Astrocyte of the spinal cord (primary cell): ENCODE results near the gene GRAP2.

Source experiments
- DNase-seq: peaks from one replicate; pipeline ENCODE4 v3.0.0; 2011; ENCODE audit warnings: low read depth, low spot score
- H3K4me3 ChIP-seq: 2 replicates; pipeline ENCODE4 v1.5.1; 2011; ENCODE audit warnings: low read depth, mild to moderate bottlenecking, low read length, moderate library complexity
- in situ Hi-C: cut with HindIII; loops from 2 replicates; pipeline ENCODE4 v1.10.0; 2017; ENCODE audit warnings: low sequenced_read_pairs
- TF ChIP-seq, protein P1 (sequence below): IDR thresholded peaks from 2 replicates; pipeline ENCODE4 v1.5.1; 2012; ENCODE audit warnings: low read depth, mild to moderate bottlenecking, low read length, inconsistent platforms

GRAP2 gene

DNA sequence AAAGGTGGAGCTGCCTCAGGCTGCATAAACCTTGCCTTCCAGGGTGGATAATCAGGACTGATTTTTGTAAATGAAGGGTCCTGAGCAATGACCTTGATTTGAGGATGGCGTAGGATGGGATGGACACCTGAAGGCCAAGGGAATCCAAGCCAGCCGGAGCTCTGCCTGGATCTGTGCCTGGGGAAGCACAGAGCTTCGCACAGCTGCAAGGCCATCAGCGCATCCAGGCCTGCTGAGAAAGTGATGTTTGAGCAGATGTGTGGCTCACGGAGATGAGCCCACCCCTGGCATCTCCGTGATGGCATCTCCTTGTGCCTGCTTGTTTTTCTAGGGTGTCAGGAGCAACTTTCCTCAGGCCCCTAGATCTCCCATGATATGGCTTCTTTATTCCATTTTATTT is 117.2 kb downstream of the GRAP2 start:
- H3K4me3 ChIP-seq: no peak overlapping the region
- DNase-seq: no peak
- in situ Hi-C loops: no loop called here
- TF ChIP-seq, protein P1, sequence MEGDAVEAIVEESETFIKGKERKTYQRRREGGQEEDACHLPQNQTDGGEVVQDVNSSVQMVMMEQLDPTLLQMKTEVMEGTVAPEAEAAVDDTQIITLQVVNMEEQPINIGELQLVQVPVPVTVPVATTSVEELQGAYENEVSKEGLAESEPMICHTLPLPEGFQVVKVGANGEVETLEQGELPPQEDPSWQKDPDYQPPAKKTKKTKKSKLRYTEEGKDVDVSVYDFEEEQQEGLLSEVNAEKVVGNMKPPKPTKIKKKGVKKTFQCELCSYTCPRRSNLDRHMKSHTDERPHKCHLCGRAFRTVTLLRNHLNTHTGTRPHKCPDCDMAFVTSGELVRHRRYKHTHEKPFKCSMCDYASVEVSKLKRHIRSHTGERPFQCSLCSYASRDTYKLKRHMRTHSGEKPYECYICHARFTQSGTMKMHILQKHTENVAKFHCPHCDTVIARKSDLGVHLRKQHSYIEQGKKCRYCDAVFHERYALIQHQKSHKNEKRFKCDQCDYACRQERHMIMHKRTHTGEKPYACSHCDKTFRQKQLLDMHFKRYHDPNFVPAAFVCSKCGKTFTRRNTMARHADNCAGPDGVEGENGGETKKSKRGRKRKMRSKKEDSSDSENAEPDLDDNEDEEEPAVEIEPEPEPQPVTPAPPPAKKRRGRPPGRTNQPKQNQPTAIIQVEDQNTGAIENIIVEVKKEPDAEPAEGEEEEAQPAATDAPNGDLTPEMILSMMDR: no peak

DNA sequence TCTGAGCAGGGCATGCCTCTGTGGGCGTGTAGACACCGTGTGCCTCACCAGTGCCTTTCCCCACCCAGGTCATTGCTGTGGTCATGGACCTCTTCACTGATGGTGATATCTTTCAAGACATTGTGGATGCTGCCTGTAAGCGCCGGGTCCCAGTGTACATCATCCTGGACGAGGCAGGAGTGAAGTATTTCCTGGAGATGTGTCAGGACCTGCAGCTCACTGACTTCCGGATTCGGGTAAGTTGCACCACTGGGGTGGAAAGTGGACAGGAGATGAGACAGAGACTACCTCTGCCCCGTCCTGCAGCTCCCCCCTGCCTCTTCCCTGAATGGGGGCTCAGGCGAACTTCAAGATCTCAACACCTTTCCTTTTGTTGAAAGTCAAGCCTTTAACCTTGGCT is 118.2 kb downstream of the GRAP2 start:
- no peak for DNase-seq
- in situ Hi-C loops: no loop called here
- TF ChIP-seq, protein P1: no peak
- no peak overlapping the region for H3K4me3 ChIP-seq

DNA sequence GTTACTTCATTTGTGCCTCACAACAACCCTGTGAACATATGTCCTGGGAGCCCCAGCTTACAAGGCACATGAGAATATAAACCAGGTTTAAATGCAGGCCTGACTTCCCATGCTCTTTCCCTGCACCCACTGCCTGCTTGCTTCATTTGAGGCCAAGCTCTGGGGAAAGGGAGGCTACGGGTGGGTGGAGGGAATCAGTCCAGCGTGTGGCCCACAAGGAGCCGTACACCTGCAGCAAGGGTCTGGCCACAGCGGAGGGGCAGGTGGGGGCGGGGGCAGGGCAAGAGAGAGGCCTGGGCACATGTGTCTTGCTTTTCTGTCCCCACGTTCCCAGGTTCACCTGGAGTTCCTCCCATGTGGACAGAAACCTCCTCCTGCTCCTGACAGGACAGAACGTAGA is 120.1 kb downstream of the GRAP2 start:
- H3K4me3 ChIP-seq: no peak overlapping the region
- TF ChIP-seq, protein P1: no peak
- no peak for DNase-seq
- in situ Hi-C loops: no loop called here

DNA sequence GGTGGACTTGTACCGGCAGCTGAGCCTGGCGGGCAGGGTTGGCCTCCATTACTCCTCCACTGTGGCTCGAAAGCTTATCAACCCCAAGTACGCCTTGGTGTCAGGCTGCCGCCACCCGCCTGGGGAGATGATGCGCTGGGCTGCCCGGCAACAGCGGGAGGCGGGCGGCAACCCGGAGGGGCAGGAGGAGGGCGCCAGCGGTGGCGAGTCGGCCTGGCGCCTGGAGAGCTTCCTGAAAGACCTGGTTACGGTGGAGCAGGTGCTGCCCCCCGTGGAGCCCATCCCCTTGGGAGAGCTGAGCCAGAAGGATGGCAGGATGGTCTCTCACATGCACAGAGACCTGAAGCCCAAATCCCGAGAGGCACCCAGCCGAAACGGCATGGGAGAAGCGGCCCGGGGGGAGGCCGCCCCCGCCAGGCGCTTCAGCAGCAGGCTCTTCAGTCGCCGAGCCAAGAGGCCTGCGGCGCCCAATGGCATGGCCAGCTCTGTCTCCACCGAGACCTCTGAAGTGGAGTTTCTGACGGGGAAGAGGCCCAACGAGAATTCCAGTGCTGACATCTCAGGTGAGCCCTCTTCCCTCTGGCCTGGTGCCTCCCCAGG is 120.6 kb downstream of the GRAP2 start:
- TF ChIP-seq, protein P1: no peak
- no peak for DNase-seq
- in situ Hi-C loops: no loop called here
- no peak overlapping the region for H3K4me3 ChIP-seq

DNA sequence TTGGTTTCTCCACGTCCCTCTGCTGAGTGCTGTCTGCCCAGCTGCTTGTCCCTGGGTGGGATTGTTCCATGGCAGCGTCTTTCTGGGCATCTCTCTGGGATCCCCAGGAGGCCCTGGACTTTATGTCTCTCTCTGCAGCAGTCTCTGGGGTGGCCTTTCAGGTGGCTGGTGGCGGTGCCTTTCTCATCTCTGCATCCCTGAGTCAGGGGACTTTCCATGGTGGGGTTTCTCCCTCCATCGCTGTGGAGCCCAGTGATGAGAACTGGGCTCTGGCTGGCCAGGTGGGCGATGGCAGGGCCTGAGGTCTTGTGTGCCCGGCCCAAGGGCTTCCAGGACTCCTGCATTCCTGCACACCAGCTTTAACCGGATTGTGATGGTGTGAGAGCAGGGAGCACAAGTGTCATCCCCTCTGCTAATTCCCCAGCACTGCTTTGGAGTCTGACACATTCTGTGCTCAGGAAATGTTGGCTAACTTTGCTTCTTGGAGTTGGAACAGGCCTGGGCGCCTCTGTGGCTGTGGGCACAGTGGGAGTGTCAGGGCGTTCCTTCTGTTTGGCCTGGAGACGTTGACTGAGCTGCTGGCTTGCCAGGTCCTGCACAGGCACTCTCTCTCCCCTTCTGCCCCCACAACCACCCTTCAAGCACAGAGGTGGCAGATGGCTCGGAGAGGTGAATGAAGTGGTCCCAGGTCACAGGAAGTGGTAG is 121.8 kb downstream of the GRAP2 start:
- H3K4me3 ChIP-seq: no peak overlapping the region
- in situ Hi-C loops: no loop called here
- TF ChIP-seq, protein P1: no peak
- no peak for DNase-seq
